GM12875 (cell line): ENCODE measurements around the gene HMGXB3.
"Not testable (repeated sequence)": the region's sequence is repeated elsewhere in the genome, so short reads cannot be mapped to it uniquely, and the experiment has no call there.

Experiments used
- H3K4me3 ChIP-seq: one replicate; pipeline ENCODE4 v1.5.1; 2011; ENCODE audit warnings: low read depth, low read length, control low read depth
- TF ChIP-seq, protein P1 (sequence below): IDR thresholded peaks from 2 replicates; pipeline ENCODE4 v1.5.1; 2011; ENCODE audit warnings: low read depth, mild to moderate bottlenecking, control low read depth, inconsistent platforms, low read length, moderate library complexity, borderline replicate concordance; ENCODE audit not compliant: insufficient read depth

The HMGXB3 gene

GRCh38 chr5:150022158-150022531 lies 21.6 kb downstream of the HMGXB3 start:
- H3K4me3 ChIP-seq, result no peak overlapping the region
- TF ChIP-seq, protein P1, sequence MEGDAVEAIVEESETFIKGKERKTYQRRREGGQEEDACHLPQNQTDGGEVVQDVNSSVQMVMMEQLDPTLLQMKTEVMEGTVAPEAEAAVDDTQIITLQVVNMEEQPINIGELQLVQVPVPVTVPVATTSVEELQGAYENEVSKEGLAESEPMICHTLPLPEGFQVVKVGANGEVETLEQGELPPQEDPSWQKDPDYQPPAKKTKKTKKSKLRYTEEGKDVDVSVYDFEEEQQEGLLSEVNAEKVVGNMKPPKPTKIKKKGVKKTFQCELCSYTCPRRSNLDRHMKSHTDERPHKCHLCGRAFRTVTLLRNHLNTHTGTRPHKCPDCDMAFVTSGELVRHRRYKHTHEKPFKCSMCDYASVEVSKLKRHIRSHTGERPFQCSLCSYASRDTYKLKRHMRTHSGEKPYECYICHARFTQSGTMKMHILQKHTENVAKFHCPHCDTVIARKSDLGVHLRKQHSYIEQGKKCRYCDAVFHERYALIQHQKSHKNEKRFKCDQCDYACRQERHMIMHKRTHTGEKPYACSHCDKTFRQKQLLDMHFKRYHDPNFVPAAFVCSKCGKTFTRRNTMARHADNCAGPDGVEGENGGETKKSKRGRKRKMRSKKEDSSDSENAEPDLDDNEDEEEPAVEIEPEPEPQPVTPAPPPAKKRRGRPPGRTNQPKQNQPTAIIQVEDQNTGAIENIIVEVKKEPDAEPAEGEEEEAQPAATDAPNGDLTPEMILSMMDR, result no peak

DNA sequence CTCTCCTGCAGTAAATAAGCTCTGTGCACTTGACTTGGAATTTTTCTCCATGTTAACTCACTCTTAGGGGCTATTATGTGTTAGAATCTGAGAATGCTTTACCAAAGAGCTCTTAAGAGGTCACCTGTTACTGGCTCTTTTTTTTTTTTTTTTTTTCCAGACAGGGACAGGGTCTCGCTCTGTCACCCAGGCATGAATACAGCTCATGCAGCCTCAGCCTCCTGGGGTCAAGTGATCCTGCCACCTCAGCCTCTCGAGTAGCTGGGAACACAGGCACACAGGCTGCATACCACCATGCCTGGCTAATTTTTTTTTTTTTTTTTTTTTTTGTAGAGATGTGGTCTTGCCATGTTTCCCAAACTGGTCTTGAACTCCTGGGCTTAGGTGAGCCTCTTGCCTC lies 22.1 kb downstream of the HMGXB3 start:
- TF ChIP-seq, protein P1, result no peak
- no peak overlapping the region for H3K4me3 ChIP-seq

- no peak overlapping the region for H3K4me3 ChIP-seq
- TF ChIP-seq, protein P1, result no peak
Observed at GRCh38 chr5:150023136-150023535, 22.6 kb downstream of the HMGXB3 start.

DNA sequence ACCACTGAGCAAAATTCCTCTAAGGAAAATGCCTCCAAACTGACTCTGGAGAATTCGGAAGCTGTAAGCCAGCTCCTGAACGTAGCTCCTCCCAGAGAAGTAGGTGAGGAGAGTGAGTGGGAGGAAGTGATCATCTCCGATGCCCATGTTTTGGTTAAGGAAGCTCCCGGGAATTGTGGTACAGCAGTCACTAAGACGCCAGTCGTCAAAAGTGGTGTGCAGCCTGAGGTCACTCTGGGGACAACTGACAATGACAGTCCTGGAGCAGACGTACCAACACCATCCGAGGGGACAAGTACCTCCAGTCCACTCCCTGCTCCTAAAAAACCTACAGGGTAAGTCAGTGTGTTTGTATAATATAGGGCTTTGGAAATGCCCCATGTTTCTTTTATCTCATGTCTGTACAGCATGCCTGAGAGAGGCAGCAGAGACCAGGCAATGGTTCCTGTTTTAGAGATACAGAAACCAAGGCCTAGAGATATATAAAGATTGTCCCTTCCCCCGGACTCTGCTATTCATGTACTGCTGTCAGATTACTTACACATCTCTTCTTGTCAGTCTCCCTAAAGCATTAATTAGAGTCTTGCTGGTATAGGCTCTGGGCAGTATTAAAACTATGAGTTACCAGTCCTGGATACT lies 23.9 kb downstream of the HMGXB3 start:
- no peak overlapping the region for H3K4me3 ChIP-seq
- TF ChIP-seq, protein P1, result no peak

DNA sequence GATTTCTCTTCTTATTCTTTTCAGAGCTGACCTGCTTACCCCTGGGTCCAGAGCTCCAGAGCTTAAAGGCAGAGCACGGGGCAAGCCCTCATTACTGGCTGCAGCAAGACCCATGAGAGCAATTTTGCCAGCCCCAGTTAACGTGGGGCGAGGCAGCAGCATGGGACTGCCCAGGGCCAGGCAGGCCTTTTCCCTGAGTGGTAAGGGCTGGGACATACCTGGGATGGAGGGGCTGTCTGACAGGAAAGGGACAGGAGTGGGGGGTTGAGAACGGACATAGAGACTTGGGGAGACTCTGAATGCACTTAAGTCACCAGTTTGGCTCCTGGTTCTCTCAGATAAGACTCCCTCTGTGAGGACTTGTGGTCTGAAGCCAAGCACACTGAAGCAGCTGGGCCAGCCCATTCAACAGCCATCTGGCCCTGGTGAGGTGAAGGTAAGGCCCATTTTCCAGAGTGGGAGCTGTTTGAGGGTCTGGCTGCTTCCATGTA lies 26.2 kb downstream of the HMGXB3 start:
- no peak overlapping the region for H3K4me3 ChIP-seq
- TF ChIP-seq, protein P1, result no peak

GRCh38 chr5:150028047-150028446 lies 27.5 kb downstream of the HMGXB3 start:
- H3K4me3 ChIP-seq, result not testable (repeated sequence)

- no peak overlapping the region for H3K4me3 ChIP-seq
- TF ChIP-seq, protein P1, result no peak
Observed at GRCh38 chr5:150033334-150033733, 32.8 kb downstream of the HMGXB3 start.

- TF ChIP-seq, protein P1, result no peak
- H3K4me3 ChIP-seq, result no peak overlapping the region
Observed at GRCh38 chr5:150034662-150035061, 34.1 kb downstream of the HMGXB3 start.
